GM19463 (cell line): ENCODE measurements around the gene SEC14L2.
"Not testable (repeated sequence)": the region's sequence is repeated elsewhere in the genome, so short reads cannot be mapped to it uniquely, and the experiment has no call there.

Source experiments
- ATAC-seq: cut with Tn5 transposase; IDR thresholded peaks from one replicate; pipeline ENCODE4 v1.9.1; 2021; ENCODE audit warnings: mild to moderate bottlenecking, moderate library complexity; ENCODE audit not compliant: unreplicated experiment

Gene SEC14L2

DNA sequence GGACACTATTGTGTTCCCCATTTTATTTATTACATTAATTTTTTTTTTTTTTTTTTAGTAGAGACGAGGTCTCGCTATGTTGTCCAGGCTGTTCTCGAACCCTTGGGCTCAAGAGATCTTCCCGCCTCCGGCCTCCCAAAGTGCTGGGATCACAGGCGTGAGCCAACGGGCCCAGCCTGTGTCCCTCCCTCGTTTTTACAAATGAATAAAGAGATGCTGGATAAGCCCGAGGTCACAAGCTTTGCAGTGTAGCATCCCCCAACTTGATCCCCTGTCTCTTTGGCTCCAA lies 28.5 kb downstream of the SEC14L2 start:
- ATAC-seq: no peak

DNA sequence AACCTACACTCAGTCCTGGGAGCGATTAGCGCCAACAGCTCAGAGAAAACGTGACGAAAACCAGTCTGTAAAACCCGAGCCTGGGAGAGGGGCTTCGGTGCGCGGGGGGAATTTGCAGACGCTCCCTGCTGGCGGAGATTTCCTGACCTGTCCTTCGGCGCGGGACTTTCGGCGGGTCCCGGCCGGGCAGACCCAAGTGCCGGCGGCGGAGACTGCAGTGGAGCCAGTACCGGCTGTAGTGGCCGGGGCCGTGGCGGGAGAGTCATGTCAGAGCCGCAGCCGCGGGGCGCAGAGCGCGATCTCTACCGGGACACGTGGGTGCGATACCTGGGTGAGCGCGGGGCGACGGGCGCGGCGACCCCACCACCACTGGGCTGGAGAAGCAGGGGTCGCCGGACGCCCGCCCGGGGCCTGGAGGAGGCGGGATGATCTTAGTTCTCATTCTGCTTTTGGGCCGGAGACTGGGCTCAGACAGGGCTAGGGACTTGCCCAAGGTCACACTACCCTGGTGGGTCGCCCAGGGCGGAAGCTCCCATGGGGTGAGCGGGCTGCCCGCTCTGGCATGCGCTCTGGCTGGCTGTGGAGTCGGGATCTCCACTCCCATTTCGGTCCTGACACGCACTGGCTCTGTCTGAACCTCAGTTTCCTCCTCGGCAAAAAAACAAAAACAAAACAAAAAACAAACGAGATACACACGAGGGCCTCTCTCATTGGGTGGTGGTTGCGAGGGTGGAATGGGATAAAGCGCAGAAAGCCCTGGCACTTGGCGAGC lies 29.0 kb downstream of the SEC14L2 start, which contains the start of gene MTFP1:
MTFP1 (plus strand) TSS at position 153 of the 772 bp plus-strand sequence; CDS start at position 265, 112 bp downstream.
- no peak for ATAC-seq

DNA sequence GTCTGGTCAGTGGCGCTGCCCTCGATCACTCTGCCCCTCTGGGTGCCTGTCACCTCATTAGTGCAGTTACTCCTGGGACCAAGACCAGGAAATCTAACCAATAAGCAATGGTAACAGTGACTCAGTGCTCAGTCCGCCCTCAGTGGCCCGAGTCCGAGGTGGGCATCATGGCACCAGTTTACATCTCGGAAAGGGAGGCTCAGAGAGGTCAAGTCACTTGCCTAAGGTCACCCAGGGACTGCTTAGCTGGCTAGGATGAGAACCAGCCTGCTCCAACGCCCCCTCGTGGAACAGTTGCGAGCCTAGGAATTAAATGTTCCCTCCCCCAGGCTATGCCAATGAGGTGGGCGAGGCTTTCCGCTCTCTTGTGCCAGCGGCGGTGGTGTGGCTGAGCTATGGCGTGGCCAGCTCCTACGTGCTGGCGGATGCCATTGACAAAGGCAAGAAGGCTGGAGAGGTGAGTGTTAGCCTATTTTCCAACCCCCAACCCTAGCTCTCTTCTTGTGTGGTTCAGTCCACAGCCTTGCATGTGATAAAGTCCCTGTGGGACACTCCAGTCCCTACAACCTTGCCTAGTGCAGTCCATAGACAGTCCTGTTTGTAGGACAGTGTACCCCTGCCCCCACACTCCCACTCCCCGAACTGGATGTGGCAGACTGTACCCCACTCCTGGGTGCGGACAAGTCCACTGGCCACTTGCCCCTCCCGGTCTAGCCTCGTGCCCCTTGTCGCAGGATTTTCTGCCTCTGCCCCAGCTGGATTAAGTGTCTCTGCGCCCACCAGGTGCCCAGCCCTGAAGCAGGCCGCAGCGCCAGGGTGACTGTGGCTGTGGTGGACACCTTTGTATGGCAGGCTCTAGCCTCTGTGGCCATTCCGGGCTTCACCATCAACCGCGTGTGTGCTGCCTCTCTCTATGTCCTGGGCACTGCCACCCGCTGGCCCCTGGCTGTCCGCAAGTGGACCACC lies 29.9 kb downstream of the SEC14L2 start:
- no peak for ATAC-seq

DNA sequence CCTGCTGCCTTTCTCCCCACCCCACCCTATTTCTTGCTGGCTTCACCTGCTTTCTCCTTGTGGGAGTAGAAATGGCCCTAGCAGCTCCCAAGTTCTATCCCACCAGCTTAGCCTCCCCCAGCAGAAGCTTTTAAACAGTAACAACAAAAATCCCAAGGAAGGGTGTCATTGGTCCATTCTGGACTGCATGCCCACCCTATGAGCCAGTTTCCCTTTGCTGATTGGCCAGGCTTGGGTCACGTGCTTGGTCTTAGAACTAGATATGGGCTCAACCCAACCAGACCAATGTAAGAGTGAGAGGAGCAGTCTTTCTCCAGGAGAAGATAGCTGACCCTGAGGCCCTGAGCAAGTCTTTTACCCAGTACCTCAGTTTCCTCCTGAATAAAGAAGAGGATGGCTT lies 31.1 kb downstream of the SEC14L2 start:
- no peak for ATAC-seq

DNA sequence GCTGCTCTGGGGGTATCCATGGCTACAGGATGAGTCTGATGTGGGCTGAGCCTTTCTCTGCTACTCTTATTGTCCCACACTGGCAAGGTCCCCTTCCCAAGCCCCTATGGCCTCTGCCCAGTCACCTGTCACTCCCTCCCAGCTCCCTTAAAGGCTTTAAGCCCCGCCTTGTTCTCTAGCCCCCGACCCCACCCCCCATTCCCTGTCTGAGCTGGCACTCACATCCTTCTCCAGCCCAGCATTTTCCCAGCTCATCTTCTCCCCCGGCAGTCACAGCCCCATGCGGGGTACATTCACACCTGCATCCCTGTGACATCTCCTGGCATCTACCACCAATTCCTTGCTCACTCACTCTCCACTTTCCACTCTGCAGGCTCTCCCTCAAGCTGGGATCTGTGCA lies 33.1 kb downstream of the SEC14L2 start:
- ATAC-seq: no peak

DNA sequence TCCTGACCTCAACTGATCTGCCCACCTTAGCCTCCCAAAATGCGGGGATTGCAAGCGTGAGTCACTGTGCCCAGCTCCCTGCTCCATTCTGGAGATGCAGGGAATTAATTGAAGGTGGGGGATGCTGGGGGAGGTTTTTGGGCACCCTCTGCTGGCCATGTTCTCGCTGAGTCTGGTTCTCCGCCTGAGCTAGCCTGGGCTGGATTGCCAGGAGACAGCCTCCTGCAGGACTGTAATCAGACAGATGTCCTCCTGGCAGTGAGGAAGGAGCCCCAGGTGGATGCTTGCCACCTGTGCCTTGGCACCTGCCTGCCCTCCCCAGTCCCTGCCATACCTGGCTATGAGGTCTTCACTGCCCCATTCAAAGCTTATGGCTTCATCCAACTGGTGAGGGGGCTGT lies 34.1 kb downstream of the SEC14L2 start:
- ATAC-seq: no peak

DNA sequence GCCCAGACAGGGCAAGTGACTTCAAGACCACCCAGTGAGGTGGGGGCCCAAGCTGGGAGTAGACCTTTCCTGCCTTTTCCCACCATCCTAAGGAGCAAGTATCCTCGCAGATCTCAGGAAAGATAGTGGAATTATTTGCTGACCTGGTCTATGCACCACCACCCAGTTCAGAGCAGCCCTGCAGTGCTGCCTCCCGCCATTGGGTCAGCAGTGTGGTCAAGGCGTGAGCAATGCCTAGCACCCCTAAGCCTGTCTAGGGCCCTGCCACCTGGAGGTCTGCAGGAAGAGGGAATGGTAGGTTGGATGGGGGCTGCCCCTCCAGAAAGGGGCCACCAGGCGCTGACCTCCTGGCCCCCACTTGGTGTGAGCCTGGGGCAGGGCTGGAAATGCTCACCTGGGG lies 35.3 kb downstream of the SEC14L2 start:
- ATAC-seq: no peak

DNA sequence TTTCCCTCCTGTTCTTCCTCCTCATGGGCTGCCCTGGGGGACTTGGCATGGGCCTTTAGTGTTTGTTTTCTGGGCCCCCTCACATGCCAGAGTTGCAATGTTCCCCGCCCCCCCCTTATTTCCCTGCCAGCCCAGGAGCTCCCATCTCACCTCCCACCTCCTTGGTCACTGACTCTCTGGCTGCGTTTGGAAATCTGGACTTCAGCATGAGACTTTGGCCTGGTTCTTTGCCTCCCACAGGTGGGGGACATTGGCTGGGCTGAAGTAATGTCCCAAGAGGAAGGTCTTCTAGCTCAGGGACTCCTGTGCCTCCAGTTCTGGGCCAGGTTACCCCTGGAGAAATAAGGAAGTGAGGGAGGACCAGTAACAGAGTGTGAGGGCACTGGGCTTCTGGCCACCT lies 35.7 kb downstream of the SEC14L2 start:
- ATAC-seq: no peak

DNA sequence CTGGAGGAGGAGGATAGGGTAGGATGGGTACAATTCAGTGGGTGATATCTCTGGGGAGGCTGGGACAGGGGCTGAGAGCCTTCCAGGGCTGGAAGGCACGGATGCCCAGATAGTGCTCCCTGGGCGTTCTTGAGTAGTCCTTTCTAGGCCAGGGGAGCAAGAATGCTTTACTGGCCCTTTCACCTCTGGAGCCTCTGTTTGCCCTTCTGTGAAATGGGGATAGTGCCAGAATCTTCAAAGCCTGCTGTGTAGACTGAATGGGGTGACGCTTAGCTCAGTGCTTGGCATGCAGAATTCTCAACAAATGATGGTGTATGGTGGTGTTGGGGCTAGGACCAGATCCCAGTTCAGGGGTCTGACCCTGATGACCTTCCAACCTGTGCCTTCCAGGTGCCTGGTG lies 36.4 kb downstream of the SEC14L2 start:
- ATAC-seq: no peak

DNA sequence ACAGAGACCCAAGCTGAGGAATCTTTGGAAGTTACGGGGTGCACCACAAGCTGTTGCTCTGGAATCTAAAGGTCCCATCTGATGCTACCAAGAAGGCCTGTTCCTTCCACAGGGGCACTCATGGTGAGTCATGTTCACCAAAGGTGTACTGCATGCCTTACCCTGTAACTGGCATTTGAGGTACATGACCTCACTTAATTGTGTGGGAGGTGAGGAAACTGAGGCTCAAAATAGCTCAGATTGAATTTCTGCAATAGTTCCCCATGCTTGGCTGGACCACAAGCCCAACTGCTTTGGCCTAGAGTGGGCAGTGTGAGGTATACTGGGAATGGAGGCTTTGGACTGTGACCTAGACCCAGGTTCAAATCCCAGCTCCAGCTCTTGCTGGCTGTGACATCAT lies 37.0 kb downstream of the SEC14L2 start:
- no peak for ATAC-seq

DNA sequence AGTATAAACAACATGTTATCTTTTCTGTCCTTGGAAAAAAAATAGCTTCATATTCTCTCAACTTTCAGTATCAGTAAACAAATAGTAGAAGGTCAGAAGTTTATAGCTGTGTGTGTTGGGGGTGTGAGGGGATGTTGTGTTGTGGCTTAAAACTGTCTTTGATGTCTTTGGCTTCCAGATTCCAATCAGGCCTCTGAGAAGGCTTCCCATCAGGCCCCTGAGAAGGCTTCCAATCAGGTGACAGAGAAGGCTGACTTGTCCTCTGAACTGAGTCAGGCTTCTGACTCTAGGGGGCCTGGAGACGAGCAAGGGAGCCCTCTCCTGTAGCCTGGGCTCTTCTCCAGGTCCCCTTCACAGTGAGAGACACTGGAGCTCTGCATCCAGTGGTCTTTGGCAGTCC lies 38.0 kb downstream of the SEC14L2 start:
- ATAC-seq: no peak

DNA sequence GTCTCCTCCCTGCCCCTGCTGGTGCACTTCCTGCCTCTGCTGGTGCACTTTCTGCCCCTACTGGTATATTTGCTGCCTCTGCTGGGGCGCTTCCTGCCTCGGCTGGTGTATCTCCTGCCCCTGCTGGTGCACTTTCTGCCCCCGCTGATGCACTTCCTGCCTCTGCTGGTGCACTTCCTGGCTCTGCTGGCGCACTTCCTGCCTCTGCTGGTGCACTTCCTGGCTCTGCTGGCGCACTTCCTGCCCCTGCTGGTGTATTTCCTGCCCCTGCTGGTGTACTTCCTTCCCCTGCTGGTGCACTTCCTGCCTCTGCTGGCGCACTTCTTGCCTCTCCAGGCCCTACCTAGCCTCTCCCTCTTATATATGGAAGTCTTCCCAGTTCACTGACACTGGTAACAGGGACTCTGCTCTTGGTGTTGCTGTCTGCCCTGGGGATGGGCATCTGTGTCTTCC lies 38.9 kb downstream of the SEC14L2 start:
- no peak for ATAC-seq

DNA sequence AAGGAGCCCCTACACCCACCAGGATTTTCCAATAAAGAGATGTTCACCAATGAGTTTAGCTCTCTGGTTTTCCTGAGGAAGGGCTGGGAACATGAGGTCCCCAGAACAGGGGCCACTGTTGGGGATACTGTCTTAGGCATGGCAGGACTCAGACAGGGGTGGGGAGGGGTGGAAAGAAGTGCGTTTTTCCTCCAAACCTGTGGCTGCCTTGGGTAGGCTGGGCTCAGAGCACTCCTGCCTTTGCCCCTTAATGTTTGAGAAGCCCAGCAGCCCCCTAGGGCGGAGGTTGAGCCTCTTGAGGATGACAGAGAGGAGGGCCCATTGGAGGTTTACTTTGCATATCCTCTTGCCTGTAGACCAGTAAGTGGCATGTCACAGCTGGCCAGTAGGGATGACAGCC lies 39.4 kb downstream of the SEC14L2 start:
- no peak for ATAC-seq

DNA sequence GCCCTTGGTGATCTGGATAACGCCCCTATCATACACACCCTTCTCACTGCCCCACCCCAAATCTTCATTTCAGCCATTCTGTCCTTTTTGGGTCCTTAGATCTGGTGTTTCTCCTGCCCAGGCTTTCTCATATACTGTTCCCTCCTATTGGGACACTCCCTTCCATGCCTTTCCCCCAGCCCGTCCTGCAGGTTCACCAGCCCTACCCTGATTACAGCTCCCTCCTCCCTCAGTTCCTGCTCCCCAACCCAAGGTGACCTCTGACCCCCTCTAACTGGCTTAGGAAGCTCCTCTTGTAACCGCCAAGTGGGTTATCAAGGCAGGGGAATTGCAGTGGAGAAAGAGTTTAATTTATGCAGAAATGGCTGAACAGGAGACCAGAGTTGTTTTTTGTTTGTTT lies 41.7 kb downstream of the SEC14L2 start:
- ATAC-seq: no peak

DNA sequence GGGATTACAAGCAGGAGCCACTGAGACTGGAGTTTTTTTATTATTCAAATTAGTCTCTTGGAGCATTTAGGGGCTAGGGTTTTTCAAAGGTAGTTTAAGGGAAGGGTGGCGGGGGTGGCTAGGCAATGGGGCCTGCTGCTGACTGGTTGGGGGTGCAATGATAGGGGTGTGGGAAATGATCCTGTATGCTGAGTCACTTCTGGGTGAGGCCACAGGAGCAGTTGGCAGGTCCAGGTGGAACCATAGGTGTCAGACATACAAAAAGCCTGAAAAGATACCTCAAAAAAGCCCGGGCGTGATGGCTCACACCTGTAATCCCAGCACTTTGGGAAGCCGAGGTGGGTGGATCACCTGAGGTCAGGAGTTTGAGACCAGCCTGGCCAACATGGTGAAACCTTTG lies 42.4 kb downstream of the SEC14L2 start:
- ATAC-seq: no peak

DNA sequence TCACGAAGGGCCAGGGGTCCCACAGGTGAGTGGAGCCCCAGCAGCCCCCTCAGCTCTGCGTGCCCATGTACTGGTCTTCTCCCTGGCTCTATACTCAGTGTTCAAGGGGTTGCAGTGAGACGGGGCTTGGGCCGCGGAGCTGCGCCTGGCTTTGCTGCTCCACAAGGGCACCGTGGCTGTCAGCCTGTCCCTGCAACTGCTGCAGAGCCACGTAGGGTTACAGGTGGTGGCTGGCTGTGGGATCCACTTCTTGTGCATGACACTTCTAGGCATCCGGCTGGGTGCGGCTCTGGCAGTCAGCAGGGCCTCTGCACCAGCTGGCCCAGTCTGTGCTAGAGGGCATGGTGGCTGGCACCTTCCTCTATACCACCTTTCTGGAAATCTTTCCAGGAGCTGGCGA lies 43.0 kb downstream of the SEC14L2 start:
- ATAC-seq: no peak

DNA sequence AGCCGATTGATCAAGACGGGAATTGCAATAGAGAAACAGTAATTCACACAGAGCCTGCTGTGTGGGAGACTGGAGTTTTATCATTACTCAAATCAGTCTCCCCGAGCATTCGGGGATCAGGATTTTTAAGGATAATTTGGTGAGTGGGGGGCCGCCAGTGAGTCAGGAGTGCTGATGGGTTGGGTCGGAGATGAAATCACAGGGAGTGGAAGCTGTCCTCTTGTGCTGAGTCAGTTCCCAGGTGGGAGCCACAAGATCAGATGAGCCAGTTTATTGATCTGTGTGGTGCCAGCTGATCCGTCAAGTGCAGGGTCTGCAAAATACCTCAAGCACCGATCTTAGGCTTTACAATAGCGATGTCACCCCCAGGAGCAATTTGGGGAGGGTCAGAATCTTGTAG lies 44.3 kb downstream of the SEC14L2 start:
- ATAC-seq: no peak

DNA sequence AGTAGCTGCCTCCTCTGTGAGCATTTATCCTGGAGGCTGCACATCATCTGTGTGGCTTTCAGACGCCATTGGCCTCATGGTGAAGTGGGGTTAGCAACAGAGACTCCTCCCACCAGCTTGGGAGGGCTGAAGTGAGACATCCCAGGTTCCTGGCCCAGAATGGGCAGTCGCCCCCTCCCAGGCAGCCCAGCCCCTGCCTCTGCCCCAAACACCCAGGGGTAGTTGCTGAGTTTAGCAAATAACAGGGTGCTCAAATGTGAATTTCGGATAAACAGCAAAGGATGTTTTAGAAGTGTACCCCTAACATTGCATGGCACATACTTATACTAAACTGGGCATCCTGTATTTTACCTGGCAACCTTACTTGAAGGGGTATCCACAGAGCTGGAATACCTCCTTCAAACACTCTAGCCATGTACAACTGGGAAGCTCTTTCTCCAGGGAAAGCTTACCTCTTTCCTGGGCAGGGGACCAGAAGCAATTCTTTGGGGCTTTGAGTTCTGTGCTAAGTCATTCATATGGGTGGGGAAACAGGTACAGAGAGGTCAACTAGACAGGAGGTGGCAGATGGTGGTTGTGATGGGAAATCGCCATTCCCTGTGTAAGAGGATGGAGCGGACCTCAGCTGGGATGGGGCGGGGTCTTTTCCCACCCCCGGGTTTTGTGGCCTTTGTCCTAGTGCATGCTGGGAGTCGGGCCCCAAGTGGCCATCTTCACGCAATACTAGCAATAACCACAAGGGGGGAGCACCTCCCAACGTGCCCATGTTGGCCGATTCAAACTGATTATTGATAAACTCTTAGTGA lies 48.0 kb downstream of the SEC14L2 start:
- no peak for ATAC-seq

DNA sequence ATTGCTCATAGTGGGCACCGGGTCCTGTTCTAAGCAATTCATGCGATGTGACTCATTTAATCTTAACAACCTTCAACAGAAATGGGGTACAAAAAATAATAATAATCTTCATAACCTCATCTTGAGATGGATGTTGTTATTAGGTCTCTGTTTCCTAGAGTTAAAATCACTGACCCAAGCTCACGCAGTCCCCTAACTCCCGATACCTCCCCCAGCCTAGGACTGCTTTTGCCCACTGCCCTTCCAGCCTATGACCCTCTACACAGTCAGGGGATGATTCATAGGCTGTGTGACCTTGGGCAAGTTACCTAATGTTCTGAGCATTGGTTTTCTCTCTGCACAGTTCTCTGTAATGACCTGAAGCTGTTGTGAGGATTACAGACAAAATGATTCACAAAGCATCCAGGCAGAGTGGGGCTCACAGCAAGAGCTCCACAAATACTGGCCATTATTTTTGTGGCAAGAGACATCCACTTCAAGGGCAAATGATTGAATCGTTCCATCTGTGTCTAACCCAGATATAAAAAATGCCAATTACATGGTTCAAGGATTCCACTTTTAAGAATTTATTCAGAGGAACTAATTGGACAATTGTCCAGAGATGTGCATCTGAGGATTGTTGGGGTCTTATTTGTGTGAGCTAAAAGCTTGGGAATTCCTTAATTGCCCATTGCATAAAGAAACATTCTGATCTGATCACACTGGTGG lies 48.8 kb downstream of the SEC14L2 start:
- ATAC-seq: no peak

DNA sequence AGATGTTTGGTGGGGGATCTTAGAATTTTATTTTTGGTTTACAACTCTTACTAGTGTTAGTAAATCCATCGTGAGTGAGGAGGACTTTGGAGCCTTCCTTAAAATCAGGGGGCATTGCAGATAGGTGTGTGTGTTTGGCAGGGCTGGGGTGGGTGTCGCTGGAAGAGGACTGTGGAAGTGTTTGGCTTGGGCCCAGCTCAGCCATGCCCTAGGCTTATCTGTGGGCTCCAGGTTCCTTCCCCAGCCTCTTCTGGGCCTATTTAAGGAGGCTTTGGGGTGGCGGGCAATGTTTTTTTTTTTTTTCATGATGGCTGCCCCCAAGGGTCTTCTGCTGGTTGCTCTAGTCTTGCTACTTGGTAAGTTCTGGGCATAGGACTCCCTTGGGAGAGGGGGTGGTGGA lies 50.8 kb downstream of the SEC14L2 start:
- ATAC-seq: no peak

DNA sequence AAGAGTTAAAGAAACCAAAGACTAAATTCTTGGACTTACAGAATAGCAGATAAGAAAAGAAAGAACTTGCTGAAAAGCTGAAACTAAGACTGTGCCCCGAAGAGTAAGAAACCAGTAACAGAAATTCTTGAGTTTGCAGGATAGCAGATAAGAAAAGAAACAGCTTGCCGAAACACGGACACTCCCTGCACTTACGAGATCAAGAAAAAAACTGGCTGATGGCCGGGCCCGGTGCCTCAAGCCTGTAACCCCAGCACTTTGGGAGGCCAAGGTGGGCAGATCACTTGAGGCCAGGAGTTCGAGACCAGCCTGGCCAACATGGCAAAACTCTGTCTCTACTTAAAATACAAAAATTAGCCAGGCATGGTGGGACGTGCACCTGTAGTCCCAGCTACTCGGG lies 54.7 kb downstream of the SEC14L2 start:
- not testable (repeated sequence) for ATAC-seq
